HL-60 (cell line): ENCODE data around the gene VSIG10L2.

Source experiments
- CTCF ChIP-seq: IDR thresholded peaks from one replicate; pipeline ENCODE4 v1.5.1; 2011; ENCODE audit warnings: low read length, control low read depth, inconsistent platforms; ENCODE audit not compliant: insufficient read depth
- POLR2AphosphoS5 ChIP-seq: IDR thresholded peaks from 2 replicates; pipeline ENCODE4 v1.6.1; 2012; ENCODE audit warnings: low read depth
- TF ChIP-seq, protein P1 (sequence below): IDR thresholded peaks from 2 replicates; pipeline ENCODE4 v1.6.1; 2012; ENCODE audit warnings: low read depth; ENCODE audit not compliant: insufficient replicate concordance

DNA sequence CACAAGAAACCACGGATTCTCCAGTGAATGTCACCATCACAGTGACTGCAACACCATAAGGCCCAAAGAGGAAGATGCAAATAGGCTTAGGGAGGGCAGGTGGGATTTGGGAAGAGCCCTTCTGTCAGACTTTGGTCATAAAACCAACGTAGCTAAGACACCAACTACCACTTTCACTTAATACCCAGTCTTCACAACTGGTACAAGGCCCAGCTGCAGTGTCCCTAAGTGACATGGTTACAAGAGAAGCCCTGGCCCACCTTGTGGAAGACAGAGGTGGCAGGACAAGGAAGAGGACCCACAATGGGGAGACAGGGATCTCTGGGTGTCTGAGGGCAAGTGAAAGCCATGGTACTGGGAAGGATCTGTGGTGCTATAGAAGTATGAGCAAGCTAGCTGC is 10.0 kb downstream of the VSIG10L2 start:
- TF ChIP-seq CTCF, result no peak
- TF ChIP-seq, protein P1, sequence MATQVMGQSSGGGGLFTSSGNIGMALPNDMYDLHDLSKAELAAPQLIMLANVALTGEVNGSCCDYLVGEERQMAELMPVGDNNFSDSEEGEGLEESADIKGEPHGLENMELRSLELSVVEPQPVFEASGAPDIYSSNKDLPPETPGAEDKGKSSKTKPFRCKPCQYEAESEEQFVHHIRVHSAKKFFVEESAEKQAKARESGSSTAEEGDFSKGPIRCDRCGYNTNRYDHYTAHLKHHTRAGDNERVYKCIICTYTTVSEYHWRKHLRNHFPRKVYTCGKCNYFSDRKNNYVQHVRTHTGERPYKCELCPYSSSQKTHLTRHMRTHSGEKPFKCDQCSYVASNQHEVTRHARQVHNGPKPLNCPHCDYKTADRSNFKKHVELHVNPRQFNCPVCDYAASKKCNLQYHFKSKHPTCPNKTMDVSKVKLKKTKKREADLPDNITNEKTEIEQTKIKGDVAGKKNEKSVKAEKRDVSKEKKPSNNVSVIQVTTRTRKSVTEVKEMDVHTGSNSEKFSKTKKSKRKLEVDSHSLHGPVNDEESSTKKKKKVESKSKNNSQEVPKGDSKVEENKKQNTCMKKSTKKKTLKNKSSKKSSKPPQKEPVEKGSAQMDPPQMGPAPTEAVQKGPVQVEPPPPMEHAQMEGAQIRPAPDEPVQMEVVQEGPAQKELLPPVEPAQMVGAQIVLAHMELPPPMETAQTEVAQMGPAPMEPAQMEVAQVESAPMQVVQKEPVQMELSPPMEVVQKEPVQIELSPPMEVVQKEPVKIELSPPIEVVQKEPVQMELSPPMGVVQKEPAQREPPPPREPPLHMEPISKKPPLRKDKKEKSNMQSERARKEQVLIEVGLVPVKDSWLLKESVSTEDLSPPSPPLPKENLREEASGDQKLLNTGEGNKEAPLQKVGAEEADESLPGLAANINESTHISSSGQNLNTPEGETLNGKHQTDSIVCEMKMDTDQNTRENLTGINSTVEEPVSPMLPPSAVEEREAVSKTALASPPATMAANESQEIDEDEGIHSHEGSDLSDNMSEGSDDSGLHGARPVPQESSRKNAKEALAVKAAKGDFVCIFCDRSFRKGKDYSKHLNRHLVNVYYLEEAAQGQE, result no peak
- no peak for TF ChIP-seq POLR2AphosphoS5
